AG20443 (cell line): ENCODE measurements around the gene ALKAL2.

Experiments used
- DNase-seq: peaks from one replicate; pipeline ENCODE4 v3.0.0; 2012; ENCODE audit warnings: low spot score, mixed read lengths

Gene ALKAL2

DNA sequence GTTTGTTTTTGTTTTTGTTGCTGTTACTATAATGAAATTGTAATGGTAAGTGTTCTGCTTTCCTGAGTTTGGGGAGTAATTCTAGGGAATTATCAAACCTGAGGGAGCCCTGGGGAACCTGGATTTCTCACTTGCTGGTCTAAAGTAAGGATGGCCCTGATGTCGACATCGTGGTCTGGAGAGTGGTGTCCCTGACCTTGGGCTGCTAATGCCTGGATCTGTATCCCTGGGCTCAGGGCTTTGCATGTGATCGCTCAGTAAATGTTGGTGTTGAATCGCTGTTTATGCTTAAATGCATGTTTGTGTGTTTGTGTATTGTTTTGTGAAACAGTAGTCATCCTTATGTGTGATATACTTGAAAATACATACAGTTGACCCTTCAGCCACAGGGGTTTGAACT lies 17.0 kb downstream of the ALKAL2 start:
- DNase-seq = no peak

DNA sequence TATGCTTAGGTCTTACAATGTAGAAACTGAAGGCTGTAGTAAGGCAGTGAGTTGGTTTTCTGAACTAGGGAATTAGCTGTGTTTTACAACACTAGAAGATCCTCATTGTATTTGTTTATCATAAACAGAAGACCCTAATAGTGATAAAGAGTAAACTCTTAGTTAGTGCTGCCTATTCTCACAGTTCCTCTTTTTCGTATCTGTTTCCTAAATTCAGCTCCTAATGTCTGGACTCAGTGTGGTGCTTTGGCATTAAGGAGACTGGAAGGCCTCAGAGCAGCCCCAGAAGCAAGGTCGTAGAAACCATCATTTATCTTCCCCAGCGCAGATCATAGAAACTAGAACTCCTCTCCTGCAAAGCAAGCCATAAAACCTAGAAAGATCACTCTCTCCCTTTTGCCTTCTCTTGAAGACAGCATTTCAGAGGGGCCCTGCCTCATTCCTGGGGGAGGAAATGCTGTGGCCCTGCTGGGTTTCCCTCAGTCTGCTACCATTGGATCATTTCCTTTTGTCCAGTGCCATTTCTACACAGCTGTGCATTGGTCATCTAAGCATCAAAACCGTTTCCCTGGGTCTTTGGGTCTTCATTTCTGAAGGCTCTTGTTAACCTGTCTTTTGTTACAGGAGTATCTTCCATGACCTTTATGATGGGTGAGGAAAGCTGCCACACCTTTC lies 18.4 kb downstream of the ALKAL2 start:
- DNase-seq = no peak

DNA sequence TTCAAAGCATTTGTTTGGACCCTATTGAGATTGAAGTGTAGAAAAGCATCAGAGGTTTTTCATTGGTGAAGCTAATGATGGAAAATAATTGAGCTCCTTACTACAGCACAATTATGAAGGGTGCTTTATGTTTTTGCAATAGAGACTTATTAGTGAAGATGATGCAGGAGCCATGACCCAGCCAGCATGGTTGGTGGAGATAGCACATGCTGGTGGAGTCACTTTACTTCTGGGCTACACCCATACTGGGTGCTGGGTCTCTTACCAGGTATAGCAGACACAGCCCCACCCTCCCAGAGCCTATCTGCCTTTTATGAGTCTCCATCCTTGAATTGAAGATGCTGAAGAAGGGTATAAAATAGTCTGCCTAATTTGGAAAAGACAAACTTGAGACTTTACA lies 19.6 kb downstream of the ALKAL2 start:
- no peak for DNase-seq

GRCh38 chr2:264493-265468 lies 23.1 kb downstream of the ALKAL2 start, which contains the start of gene ACP1:
Gene ACP1 (plus strand): TSS chr2:264947. CDS start chr2:264965, 18 bp downstream.
- DNase-seq = peak; percentile 100

DNA sequence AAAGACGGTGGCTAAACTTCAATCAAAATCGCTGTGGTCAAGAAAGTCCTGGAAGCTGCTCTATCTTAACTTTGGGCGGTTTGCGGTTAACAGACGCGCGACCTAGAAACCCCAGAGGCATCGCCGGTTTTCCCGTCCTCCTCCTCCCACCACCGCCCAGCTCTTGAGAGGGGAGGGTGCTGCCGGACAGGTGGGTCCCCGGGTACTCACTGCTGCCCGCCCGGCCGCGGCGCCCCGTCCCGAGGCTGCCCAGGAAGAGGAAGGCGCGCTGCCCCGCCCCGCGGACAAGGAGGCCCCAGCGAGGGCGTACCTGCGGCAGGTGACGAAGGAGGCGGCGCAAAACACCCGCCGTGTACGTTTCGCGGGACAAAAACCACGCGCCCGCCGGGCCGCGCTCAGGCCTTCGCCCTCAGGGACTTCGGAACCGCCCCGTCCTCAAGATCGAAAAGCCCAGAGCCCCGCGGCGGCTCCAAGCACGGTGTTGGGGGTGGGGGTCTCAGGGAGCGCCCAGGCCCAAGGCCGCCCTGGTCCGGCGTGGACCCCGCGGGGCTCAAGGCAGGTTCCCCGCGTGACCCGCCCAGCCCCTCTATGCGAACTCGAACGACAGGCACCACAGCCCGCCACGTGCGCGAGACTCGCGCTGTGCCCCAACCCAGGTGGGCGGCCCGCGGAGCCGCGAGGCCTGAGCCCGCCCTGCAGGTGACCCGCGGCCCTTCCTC lies 24.0 kb downstream of the ALKAL2 start, which contains the start of gene SH3YL1:
TSS of gene SH3YL1 (minus strand) at position 259 of the 719 bp plus-strand sequence. CDS start at position 211, 48 bp downstream.
- DNase-seq = peak; percentile 31

DNA sequence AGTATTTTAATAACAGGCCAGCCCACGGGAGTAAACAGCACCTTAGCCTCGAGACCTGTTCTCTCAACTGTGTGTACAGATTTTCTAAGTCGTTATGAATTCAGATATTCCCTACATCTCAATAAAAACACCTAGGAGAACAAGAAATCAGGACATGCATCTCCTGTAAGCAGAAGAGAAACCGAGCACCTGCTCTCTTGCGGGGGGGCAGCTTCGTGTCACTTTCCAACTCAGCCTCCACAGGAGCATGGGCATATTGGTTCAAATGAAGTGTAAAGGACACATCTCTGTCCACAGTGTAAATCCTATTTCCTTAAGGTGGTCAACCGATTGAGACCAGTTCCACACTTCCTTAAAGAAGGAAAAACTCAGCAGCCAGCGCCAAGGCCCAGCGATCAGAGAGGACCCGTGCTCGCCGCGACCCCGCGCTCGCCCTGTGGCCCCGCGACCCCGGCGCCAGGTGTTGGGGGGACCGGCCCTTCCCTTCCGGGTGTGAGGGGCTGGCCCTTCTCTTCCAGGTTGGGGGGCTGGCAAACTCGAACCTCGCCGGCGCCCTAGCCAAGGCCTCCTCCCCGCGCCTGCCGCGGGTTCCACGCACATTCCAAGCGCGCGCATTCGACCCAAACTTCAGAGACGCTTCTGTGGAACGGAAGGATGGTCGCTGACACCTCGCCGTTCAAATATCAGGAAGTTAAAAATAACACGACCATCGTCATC lies 24.7 kb downstream of the ALKAL2 start:
- no peak for DNase-seq

DNA sequence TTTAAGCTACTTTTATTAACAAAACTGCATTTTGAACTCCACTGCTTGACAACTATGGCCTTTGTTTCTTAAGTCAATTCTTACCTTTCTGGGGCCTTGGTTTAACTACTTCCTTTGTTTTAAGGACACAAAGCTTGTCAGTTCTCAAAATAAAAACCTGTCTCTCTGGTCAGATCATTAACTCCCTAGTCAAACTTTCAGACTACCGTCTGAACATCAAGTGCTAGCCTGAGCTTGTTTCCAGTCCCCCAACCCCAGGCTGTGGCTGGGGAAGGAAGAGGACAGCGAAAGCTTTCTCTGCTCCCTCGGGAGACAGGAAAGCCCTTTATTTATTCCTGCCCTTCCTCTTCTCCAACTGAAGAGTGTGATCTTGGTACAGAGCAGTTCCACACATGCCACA lies 25.8 kb downstream of the ALKAL2 start:
- no peak for DNase-seq

DNA sequence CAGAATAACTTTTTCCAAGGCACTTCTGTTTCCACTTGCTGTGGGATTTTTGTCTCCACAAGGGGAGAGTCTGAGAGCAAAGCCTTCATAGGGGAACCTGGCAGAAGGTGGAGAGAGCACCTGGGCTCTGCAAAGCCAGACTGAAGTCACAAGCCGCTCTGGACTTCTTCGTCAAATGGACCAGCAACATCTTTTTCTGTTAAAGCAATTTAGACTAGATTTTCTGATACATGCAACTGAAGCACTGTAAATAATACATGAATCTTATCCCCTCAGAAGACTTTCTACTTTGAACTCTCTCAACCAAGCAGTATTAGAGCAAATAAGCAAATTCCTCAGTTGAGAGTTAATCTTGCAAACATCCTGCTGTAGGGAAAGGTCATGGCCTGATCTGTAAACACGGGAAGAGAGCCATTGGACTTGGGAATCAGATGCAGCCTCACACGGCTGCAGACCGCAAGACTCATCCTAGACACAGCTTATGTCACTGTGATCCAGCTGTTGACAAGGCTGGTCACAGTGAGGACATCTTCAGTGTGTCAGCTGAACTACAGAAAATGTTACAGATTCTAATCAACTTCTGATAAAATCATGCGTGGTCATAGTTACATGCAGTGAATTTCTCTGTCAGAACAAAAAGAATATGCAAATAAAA lies 27.3 kb downstream of the ALKAL2 start:
- no peak for DNase-seq

DNA sequence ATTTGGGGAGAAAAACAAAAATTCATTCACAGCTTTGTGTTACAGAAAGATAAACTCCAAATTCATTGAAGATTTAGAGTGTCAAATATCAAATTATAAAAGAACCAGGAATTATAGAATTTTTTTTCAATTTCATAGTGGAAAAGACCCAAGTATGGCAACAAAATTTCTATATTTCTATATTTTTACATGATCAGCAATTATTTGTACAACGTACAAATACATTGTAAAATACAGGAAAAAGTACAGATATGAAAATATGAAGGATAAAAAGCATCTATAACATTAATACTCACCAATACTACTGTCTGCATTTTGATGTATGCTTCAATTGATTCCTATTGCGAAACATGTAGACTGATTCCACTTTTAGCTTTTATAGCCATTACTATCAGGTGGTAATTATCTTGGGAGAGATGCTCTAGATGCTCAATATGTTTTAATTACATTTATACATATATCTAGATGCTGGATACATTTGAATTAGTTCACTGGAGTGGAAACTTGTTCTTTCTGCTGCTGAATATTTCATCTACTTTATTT lies 28.0 kb downstream of the ALKAL2 start:
- no peak for DNase-seq

DNA sequence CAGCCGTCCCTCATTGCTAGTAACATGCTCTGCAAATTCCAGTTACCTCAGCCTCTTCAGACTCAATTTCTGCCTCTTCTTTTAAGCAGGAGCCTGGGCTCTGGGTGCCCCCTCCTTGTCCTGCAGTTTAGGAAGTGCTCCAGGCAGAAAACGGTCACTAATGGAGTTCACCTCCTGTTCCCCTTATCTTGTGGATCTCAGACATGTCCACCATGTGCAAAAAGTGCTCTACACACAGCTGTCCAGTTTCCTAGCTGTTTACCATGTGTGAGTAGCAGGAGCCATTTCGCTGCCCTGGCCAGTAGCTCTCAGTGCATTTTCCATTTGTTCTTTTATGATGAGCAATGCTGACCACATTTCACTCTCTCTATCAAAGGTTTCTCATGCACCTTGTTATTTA lies 29.0 kb downstream of the ALKAL2 start:
- no peak for DNase-seq

DNA sequence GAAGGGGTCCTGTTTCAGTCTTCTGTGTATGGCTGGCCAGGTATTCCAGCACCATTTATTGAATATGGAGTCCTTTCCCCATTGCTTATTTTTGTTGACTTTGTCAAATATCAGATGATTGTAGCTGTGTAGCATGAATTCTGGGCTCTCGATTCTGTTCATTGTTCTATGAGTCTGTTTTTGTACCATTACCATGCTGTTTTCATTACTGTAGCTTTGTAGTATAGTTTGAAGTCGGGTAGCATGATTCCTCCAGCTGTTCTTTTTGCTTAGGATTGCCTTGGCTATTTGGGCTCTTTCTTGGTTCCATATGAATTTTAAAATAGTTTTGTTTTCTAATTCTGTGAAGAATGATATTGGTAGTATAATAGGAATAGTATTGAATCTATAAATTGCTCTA lies 30.0 kb downstream of the ALKAL2 start:
- no peak for DNase-seq

GRCh38 chr2:257429-257828 lies 30.5 kb downstream of the ALKAL2 start:
- DNase-seq = no peak

DNA sequence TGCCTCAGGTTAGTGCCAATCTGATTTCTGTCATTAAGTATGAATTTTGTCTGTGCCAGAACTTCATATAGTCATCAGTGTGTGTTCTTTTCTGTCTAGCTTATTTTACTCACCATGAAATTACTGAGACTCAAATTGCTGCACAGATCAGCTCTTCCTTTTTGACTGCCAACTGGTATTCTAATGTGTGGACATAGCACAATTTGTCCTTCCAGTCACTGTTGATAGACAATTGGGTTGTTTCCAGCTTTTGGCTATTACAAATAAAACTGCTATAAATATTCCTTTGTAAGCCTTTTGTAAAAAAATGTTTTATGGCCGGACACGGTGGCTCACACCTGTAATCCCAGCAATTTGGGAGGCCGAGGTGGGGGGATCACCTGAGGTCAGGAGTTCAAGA lies 31.8 kb downstream of the ALKAL2 start:
- DNase-seq = no peak

GRCh38 chr2:255195-255594 lies 32.7 kb downstream of the ALKAL2 start:
- DNase-seq = no peak

- no peak for DNase-seq
Measured at GRCh38 chr2:254241-254640, 33.6 kb downstream of the ALKAL2 start.

GRCh38 chr2:253202-253638 lies 34.7 kb downstream of the ALKAL2 start:
- no peak for DNase-seq

DNA sequence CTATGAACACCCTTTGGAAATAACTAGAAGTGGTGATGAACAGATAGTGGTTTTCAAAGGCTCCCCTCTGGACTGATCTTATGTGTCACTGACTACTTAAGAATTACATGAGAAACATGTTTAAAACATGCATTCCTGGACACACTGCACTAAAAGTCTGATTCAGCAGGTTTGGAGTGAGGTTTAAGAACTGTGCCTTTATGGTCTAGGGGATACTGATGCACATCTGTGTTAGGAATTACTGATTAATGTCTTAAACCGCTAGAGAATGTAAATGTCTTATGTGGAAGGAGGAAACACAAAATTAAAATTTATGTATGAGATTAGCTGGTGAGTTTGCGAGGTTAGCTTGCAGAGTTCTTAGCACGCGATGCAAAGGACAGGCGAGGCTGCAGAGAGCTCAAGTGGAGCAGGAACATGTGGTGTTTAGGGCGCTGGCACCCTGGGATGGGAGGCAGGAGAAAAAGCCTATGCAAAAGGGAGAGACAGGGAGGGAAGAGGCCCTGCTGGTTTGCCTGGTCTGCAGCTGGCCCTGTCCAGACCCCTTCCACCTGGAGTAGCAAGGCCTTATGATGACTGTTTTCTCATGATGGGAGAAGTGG lies 35.8 kb downstream of the ALKAL2 start:
- no peak for DNase-seq

DNA sequence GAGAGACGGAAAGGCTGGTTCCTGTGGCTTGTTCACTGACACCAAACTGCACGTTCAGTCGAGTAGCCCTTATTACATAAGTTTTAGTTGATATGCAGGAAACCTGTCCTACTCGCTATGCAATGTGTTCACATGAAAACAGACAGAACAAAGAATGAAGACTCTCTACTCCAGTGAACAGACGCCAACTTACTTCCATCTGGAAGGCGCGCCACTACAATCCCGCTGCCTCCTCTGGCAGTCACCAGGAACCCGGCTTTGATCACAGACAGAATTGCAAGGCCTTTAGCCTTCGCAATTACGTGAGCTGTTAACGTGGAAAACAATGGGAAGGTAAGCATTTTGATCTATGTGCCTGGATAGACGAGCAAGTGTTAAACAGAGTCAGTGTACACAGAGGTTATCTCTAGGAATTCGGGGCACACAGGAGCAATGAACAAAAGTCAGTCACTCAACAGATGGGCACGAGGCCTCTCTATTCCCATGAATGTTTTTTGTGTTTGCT lies 38.3 kb downstream of the ALKAL2 start:
- DNase-seq = no peak

- DNase-seq = no peak
Measured at GRCh38 chr2:248724-249123, 39.2 kb downstream of the ALKAL2 start.

DNA sequence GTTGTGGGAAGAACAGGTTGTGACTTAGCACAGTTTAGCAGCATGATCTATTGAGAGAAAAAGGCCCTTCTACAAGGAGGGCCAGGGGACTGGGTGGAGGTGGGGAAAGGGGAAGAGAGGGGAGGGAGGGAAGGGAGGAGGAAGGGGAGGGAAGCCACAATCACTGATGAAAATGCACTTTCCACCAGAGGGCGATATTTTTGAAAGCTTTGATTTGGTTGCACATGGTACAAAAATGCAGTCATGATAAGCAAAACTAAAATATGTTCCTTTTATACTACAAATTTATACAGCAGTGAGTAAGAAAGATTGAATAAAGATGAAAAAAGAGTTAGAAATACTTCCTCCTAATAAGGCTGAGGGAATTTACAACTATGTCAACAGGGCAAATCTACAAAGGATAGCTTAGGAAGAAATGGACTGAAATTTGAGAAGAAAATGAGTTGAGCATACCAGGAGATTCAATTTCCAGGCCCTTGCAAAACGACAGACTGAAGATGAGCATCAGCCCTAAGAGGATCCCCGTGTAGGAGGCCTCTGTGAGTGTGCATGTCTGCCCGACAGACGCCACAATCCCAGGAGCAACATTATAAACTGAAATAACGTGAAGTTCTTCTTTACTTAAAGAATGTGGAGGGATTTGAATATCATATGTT lies 41.3 kb downstream of the ALKAL2 start:
- peak; percentile 55 for DNase-seq
